AG08395 (cell line): ENCODE measurements around the gene MARK3.
"Not testable (repeated sequence)": the region's sequence is repeated elsewhere in the genome, so short reads cannot be mapped to it uniquely, and the experiment has no call there.

Source experiments
- DNase-seq: peaks from one replicate; pipeline ENCODE4 v3.0.0; 2012; ENCODE audit warnings: mixed read lengths, low spot score

The MARK3 gene

GRCh38 chr14:103512180-103512579, 127.0 kb downstream of the MARK3 start:
- not testable (repeated sequence) for DNase-seq

DNA sequence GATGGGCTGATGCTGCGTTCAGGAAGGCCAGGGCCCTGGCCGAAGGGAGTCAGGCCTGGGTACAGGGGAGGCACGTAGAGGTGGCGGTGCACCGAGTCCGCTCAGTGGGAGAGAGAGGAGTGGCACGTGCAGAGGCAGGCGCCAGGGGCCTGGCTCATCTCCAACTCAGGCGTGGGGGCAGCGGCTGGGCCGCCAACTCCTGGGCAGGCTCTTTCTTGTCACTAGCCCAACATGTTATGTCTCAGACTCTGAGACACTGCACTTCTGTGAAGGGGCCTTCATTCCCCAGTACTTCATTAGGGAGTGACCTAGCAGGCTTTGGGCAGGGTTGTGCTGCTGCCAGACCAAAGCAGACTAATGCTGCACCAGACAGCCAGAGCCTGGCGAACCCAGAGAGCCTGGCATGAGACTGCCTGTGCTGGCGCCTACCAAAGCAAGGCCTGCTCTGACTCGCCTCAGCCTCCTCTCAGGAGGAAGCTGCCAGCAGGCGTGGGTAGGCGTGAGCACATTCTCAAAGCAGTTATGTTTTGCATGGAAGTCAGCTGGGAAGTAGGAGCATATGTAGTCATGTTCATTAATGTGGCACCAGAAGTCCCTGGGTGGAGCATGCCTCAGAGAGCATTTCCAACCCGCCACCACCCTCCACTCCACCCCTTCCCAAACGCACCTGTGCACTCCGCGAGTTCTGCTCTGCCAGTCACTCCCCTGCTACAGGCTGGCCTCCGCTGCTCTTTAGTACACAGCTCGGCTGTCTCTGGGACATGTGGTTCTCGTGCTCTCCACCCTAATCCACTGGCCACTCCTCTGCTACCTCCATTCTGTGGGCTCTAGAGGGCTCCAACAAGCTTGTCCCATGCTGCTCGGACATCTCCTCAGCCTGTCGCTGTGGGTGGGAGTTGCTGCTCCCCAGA, 127.7 kb downstream of the MARK3 start:
- peak; percentile 93 for DNase-seq

GRCh38 chr14:103514596-103515421, 129.6 kb downstream of the MARK3 start:
- no peak for DNase-seq

DNA sequence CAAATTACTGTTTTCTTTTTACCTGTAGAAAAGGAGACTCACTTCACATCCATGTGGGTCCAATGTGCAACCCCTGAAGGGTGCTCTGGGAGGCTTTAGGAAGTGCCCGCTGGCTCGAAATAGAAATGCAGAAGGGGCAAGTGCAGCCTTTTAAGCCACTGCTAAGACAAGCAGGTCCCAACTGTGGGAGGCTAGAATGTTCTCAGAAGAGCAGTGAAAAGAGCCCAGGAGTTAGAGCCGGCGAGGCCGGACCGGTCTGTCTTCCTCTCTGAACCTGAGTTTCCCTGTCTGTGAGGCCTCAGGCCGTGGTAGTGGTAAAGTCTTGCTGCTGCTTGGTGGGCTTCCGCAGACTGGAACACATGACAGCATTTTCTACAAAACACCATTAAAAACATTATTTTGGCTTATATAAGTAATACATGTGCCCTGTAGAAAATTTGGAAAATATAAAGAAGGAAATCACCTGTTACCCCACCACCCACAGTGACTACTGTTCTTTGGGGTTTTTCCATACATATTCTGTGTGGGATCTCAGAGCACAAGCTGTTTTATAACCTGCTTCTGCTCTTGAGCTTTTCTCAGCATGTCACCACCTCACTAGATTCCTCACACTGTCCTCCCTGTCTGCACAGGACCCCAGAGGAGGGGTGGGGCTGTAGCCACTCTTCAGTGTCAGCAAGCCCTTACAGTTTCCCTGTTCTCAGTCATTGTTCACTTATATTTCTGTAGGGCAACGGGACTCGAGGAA, 131.4 kb downstream of the MARK3 start:
- DNase-seq = no peak

DNA sequence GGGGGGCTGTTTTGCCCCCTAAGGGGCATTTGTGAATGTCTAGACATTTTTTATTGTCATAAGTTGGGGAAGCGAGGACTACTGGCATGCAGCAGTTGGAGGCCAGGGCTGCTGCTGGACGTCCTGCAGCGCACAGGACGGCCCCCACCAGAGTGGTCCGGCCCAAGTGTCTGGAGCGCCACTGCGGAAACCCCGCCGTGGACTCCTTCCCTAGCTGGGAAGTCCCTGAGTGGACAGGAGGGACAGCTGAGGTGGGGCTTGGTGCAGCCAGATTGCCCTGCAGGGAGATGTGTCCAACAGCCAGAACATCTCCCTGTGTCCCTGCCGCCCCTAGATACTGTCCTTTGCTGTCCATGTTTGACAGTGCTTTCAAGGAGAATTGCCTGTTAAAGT, 132.0 kb downstream of the MARK3 start:
- DNase-seq = no peak

DNA sequence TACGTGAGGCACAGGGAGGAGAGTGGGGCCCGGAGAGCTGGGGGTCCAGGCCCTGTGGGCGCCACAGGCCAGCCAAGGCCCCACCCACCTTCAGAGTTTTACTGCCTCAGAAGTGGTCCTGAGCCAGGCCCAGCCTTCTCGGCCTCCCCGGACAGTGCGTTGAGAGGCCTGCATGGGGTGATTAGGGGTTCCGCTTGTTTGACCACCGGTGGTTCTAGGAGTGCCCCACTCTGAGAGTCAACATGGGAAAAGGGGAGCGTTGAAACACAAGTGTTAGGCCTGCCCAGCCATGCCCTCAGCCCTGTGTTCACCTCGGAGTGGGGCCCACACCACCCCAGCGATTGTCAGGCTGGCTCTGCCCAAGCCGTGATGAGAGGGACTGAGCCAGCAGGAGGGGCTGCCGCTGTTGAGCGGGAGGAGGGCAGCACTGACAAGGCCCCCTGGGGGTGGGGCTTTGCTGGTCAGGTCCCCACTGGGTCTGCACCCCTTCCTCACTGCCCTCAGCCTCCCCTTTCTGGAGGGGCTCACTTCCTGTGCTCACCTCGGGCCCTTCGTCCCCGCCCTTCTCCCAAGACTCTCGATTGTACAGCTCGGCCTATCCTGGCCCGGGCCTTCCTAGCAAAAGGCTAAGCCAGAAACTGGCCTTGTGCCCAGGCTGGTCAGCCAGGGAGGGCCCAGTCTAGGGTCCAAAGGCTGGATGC, 132.7 kb downstream of the MARK3 start:
- DNase-seq = peak; percentile 19

DNA sequence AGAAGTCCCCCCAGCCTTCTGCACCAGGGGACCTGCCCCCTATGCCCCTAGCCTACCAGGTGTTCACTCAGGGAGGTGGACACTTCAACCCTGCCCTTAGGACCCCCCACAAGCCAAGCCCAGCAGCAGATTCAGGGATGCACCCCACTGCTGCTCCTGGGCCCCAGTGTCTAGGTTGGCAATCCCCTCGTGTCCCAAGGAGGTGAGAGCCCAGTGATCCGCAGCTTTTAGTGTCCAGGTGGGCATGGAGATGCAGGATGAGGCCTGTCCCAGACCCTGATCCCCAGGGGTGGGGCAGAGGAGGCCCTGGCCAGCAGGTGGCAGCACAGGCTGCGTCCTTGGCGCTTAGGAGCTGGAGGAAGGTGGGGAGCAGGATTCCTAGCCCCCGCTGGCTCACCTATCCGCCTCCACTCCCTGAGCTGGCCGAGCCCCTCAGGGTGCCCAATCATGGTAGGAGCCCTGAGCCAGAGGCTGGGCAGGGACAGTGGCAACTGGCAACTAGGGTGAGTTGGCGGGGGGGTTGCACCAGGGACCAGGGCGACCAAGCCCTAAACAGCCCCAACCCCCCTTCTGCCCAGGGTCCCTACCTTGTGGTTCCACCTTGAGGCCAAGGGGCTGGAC, 133.3 kb downstream of the MARK3 start:
- DNase-seq = peak; percentile 80

GRCh38 chr14:103519043-103519836, 134.0 kb downstream of the MARK3 start:
- no peak for DNase-seq

- DNase-seq = no peak
These were observed 134.6 kb downstream of the MARK3 start for GRCh38 chr14:103519837-103520212.

DNA sequence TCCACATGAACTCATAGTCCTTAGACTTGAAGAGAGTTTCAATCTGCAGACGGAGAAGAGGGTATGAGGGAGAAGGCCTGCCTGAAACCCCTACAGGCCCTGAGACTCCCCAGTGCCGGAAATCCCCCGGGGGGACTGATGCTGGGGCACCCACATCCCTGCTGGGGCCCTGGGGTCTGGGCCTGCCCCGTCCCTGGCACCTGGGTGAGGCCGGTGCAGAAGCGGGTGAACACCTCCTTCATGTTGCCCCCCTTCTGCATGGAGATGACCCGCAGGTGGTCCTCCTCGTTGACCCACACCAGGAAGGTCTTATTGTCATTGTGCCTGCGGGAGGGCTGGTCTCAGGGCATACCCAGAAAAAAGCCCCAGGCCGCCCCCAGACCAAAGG, 135.0 kb downstream of the MARK3 start:
- no peak for DNase-seq

DNA sequence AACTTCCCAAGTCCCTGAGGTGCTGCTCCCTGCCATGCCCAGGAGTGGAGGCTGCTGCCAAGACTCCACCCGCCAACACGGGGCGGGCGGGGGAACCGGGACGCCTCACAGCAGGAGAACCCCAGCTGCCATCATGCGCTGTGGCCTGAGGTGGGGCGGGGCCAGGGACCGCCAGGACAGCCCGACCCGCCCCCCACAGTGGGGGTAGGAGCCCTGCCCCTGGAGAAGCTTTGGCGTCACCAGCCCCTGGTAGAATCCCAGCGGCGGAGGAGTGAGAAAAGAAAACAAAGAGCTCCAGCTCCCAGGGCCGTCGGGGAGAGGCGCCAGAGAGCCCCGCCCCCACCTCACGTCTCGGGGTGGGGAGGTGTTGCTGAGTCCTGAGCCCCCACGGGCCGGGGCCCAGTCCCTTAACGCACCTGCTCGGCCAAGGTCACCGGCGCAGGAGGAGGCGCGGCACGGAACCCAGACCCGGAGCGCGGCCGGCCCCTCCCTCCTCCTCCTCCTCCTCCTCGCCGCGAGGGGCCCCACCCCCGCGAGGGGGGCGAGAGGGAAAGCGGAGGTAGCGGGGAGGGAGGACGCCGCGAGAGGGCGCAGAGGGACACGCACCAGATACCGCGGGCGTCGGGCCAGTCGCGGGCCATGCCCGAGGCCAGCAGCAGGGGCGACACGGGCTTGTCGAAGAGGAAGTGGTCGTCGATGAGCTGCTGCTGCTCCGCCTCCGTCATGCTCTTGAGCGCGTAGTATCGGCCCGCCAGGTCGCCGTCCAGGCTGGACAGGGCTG, 135.6 kb downstream of the MARK3 start:
- peak; percentile 79 for DNase-seq

DNA sequence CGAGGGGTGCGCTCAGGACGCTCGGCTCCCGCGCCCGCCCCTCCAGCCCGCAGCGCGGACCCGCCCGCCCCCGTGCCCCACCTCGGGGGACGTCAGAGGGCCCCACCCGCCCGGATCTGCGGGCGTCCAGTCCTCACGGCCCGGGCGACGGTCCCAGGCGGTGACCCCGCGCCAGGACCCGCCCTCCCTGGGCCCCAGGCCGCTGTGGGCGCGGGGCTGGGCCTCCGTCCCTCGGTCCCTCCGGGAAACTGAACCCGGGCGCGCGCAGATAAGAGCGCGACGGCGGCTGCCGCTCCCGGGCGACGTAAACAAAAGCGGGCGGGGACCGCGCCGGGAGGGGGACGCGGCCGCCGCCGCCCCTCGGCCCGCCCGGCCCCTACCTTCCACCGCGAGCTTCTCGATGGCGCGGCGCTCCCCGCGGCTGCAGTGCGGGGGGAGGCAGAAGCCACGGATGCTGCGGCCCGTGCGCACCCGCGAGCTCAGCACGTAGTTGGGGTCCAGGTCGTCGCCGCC, 136.3 kb downstream of the MARK3 start:
- DNase-seq = no peak

GRCh38 chr14:103521951-103522563, 136.8 kb downstream of the MARK3 start:
- DNase-seq = no peak

DNA sequence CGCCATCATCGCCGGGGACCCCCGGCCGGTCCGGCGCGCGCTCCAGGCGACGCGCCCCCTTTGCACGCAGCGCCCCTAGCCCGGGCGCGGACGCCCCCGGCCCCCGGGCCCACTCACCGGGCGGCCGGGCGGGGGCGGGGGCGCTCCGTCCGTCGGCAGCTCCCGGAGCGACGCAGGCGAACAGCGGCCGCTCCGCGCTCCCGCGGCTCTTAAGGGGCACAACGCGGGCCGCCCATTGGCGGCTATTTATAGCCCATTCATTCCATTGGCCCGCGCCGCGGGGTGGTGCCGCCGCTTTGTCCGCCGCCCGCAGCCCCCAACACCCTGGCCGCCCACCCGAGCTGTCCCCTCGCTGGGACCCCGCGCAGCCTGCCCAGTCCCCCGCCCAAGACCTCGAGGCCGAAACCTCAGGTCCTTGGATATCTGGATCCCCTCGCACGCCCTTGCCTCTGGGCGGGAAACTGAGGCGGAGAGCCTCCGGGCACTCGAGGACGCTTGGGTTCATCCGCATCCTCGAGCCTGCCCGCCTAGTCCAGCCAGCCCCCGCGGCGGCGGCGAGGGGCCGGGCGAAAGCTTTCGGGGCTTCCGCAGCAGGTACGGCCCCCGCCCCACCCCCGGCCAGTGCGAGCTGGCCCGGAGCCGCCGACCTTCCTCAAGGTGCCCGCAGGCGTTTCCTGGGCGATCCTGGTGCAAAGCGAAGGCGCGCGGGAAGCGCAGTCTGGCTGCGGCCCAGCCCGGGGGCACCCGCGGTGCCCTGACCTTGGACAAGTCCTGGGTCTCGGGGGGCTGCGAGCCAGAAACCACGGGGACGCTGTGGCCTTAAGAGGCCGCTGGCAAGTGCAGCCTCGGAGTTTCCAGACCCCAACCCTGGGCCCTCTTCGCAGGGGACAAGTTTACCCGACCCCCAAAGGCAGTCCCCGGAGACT, 137.7 kb downstream of the MARK3 start, which contains the start of gene CKB:
TSS of gene CKB (minus strand) at position 182 of the 926 bp plus-strand sequence. CDS start 337 bp downstream, outside the sequence.
- DNase-seq = peak; percentile 85

GRCh38 chr14:103523575-103523954, 138.3 kb downstream of the MARK3 start:
- no peak for DNase-seq

DNA sequence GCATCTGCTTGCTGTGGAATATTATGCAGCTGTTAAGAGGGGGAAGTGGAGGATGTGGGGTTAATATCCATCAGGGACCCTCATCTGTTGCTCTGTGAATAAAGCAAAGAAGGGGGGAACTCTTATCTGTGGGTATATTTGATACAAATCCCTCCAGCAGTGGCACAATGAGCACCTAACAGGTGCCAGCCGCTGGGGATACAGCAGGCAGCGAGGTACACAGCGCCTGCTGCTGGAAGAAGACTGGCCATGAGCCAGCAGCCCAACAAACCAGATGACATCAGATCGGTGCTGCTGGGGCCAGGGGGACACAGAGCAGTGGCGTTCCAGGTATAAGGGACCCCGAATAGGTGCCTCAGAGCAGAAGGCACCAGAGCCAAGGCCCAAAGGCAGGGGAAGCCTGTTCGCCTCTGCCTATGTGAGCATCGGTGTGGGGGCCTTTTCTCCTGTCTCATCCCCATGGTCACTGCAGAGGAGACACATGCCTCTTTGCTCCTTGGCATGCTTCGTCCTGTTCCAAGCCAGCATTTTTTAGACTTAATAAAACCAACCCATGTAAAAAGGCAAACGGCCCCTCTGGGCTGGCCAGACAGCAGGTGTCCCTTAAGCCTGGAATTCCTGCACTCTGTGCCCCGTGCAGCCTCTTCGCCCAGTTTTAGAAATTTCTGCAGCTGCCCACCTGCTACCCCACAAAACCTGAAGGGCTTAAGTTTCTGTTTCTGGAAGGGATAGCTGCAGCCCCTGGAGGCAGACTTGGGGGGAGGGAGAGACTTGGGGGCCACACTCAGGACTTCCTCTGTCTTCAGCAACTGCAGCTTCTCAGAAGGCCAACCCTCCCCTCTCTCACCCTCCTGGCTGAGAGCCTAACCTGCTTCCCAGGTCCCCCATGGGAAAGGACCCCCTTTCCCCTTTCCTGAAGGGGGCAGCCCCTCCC, 139.1 kb downstream of the MARK3 start:
- no peak for DNase-seq
